Ishikawa (cell line): ENCODE measurements around the gene UTS2R.

Source experiments
- CREB1 ChIP-seq: IDR thresholded peaks from 2 replicates; pipeline ENCODE4 v1.6.1; 2012; ENCODE audit warnings: low read depth
- RAD21 ChIP-seq: IDR thresholded peaks from 2 replicates; pipeline ENCODE4 v1.6.1; 2012; ENCODE audit warnings: low read depth
- REST ChIP-seq: IDR thresholded peaks from 2 replicates; pipeline ENCODE4 v1.6.1; 2012; ENCODE audit warnings: low read depth, mild to moderate bottlenecking
- TEAD4 ChIP-seq: IDR thresholded peaks from 2 replicates; pipeline ENCODE4 v1.6.1; 2012

DNA sequence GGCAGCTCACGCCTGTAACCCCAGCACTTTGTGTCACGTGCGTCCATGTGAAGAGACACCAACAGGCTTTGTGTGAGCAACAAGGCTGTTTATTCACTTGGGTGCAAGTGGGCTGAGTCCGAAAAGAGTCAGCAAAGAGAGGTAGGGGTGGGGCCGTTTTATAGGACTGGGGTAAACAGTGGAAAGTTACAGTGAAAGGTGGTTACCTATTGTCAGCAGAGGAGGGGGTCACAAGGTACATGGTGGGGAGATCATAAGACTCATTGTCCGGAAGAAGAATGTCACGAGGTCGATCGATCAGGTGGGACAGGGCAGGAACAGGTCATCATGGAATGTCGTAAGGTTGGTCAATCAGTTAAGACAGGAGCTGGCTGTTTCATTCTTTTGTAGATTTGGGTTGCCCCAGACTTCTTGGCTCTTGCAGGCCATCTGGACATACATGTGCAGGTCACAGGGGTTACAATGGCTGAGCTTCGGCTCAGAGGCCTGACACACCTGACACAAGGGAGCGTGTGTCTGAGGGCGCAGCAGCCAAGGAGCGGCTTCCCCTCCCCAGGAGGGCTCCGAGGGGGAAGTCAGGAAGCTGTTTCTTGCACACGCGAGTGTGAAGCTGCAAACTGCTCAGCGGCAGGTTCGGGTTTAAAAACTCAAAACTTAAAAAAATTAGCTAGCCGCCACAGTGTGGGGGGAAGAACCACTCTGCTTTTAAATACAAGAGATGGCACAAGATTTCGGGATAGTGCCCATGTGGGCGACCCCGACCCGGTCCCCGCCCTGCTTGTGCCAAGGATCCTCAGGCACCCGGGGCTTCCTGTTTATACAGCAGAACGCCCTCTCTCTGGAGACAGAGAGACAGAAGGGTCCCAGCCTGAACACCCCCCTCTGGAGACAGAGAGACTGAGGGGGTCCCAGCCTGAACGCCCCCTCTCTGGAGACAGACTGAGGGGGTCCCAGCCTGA, 24.9 kb upstream of the UTS2R start:
- TF ChIP-seq REST (no peak), RAD21 (no peak), TEAD4 (no peak), CREB1 (no peak)
